BE2C (cell line): ENCODE data around the gene BRAT1.

Source experiments
- DNase-seq: peaks from one replicate; pipeline ENCODE4 v3.0.0-alpha.2; 2020
- H3K27me3 ChIP-seq: fragments of 250-450 bp; sonication (Bioruptor Pico); 2 replicates; pipeline ENCODE4 v1.5.1; 2020; ENCODE audit warnings: mild to moderate bottlenecking
- H3K36me3 ChIP-seq: fragments of 250-450 bp; sonication (Bioruptor Pico); 2 replicates; pipeline ENCODE4 v1.5.1; 2020; ENCODE audit warnings: mild to moderate bottlenecking
- H3K4me1 ChIP-seq: fragments of 250-450 bp; sonication (Bioruptor Pico); 2 replicates; pipeline ENCODE4 v1.5.1; 2020
- H3K4me3 ChIP-seq: 2 replicates; pipeline ENCODE4 v1.5.1; 2011; ENCODE audit warnings: low read depth, low read length
- H3K9me3 ChIP-seq: fragments of 250-450 bp; sonication (Bioruptor Pico); 2 replicates; pipeline ENCODE4 v1.5.1; 2020
- TF ChIP-seq, protein P1 (sequence below): IDR thresholded peaks from 2 replicates; pipeline ENCODE4 v1.5.1; 2012; ENCODE audit warnings: mild to moderate bottlenecking, low read depth, low read length

The BRAT1 gene

DNA sequence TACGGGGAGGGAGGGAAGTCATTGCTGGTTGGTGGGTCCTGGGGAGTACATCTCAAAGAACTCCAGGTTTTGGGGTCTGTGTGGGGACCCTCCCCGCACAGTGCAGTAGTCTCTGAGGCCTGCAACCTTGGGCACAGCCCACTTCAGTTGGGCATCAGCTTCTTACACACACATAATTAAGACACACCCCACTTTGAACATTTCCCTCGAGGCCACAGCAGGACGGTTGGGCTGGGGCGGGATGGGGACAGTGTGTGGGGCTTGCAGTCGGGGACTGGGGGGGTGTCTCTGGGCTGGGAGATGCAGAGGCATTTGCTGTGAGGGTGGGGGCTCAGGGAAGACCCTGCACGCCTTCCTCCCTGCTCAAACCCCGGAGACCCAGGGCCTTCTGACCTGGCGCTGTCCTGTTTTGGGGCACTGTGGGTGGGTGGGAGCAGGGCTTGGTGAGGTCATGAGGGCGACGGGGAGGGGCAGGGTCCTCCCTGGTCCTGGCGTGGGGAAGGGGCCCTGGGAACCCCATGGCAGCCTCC, 34.5 kb downstream of the BRAT1 start:
- H3K4me1 ChIP-seq, result peaks cover 42% of the 10 kb centered on the region
- H3K4me3 ChIP-seq, result peak overlapping the region; percentile 62
- TF ChIP-seq, protein P1, sequence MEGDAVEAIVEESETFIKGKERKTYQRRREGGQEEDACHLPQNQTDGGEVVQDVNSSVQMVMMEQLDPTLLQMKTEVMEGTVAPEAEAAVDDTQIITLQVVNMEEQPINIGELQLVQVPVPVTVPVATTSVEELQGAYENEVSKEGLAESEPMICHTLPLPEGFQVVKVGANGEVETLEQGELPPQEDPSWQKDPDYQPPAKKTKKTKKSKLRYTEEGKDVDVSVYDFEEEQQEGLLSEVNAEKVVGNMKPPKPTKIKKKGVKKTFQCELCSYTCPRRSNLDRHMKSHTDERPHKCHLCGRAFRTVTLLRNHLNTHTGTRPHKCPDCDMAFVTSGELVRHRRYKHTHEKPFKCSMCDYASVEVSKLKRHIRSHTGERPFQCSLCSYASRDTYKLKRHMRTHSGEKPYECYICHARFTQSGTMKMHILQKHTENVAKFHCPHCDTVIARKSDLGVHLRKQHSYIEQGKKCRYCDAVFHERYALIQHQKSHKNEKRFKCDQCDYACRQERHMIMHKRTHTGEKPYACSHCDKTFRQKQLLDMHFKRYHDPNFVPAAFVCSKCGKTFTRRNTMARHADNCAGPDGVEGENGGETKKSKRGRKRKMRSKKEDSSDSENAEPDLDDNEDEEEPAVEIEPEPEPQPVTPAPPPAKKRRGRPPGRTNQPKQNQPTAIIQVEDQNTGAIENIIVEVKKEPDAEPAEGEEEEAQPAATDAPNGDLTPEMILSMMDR, result no peak
- peaks cover 6% of the 10 kb centered on the region for H3K36me3 ChIP-seq
- H3K27me3 ChIP-seq, result no peaks in the 10 kb centered on the region
- no peak for DNase-seq
- H3K9me3 ChIP-seq, result no peaks in the 10 kb centered on the region

DNA sequence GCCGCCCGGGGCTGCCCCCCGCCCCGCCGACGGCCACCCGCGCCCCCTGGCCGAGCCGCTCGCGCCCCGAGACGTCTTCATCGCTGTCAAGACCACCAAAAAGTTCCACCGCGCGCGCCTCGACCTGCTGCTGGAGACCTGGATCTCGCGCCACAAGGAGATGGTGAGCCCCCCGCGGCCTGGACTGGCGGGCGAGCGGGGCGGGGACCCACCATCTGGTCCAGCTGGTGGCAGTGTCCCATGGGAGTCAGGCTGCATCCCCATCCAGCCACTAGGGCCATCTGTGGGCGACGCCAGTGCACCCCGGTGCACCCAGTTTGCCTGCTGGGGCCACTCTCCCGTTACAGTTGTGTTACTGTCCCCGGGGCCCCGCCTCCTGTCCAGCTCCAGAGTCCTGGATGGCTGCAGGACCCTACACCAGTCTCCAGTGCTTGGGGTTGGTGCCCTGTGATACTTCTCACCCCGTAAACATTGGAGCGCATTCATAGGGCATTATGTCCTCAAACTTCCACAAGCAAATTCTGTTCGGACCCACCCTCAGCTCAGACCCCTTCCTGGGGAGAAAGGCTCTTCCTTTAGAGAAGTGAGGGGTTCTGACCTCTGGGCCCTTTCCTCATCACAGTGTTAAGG, 35.1 kb downstream of the BRAT1 start:
- Histone ChIP-seq H3K9me3 (no peaks in the 10 kb centered on the region), H3K27me3 (no peaks in the 10 kb centered on the region), H3K4me1 (peaks cover 42% of the 10 kb centered on the region), H3K4me3 (peak overlapping the region; percentile 62), H3K36me3 (peaks cover under 1% of the 10 kb centered on the region; the same call in 1 of the 2 replicates)
- peak; percentile 68 for DNase-seq
- TF ChIP-seq, protein P1, result peak; percentile 18; the same call in 1 of the 2 replicates

DNA sequence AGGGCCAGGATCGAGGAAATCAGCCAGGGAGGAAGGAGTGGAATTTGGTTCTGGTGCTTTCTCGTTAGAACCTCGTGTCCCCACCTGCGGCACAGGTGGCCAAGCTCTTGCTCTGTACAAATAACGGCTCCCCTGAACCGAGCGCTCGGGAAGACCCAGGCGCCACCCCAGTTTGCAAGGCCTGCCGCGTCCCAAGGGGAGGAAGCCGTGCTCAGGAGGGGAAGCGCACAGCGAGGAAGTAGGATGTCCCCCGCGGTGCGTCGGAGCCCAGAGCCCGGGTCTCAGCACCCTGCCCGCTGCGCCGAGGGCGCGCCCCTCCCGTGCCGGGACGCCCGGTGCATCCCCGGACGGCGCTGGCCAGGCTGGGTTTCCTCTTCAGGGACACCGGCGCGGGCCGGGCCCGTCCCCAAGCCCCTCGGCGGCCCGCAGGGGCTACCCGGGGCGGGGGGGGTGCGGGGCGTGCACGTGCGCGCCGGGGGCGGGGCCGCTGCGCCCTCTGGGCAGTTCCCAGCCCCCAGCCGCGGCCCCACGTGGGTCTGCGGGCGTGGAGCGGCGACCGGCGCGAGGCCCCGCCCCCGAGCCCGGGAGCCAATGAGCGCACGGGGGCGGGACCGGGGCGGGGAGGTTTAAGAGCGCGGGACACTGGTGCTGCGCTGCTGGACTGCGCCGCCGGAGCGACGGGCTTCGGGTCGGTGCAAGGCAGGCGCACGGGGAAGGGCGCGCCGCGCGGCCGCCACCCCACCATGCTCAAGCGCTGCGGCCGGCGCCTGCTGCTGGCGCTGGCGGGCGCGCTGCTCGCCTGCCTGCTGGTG, 36.0 kb downstream of the BRAT1 start, which contains the start of gene LFNG:
Gene LFNG (plus strand): TSS at position 656 of the 812 bp plus-strand sequence. CDS start 88 bp downstream, at position 744.
- TF ChIP-seq, protein P1, result no peak
- DNase-seq, result peak; percentile 95
- Histone ChIP-seq H3K9me3 (no peaks in the 10 kb centered on the region), H3K27me3 (no peaks in the 10 kb centered on the region), H3K4me3 (peak within 1 kb of the TSS; percentile 62), H3K36me3 (no peaks in the 10 kb centered on the region), H3K4me1 (peaks cover 42% of the 10 kb centered on the region)

DNA sequence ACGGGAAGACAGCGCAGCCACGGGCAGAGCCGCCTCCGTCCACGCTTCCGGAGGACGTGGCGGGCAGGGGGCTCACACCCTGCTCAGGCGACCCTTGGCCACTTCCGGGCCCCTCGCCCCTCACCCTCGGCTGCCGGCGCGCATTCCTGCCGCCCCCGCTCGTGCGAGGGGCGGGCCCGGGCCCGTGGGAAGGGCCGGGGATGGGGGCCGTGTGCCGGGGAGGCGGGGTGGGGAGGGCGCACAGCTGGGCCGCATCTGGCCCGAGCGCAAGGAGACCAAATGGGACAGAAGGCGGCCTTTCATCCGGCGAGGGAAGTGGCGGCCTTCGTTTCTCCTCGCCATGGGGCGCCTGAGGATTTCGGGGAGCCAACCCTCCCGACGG, 36.6 kb downstream of the BRAT1 start:
- TF ChIP-seq, protein P1, result no peak
- Histone ChIP-seq H3K4me3 (no peak overlapping the region), H3K9me3 (no peaks in the 10 kb centered on the region), H3K4me1 (peaks cover 42% of the 10 kb centered on the region), H3K36me3 (no peaks in the 10 kb centered on the region), H3K27me3 (no peaks in the 10 kb centered on the region)
- no peak for DNase-seq

DNA sequence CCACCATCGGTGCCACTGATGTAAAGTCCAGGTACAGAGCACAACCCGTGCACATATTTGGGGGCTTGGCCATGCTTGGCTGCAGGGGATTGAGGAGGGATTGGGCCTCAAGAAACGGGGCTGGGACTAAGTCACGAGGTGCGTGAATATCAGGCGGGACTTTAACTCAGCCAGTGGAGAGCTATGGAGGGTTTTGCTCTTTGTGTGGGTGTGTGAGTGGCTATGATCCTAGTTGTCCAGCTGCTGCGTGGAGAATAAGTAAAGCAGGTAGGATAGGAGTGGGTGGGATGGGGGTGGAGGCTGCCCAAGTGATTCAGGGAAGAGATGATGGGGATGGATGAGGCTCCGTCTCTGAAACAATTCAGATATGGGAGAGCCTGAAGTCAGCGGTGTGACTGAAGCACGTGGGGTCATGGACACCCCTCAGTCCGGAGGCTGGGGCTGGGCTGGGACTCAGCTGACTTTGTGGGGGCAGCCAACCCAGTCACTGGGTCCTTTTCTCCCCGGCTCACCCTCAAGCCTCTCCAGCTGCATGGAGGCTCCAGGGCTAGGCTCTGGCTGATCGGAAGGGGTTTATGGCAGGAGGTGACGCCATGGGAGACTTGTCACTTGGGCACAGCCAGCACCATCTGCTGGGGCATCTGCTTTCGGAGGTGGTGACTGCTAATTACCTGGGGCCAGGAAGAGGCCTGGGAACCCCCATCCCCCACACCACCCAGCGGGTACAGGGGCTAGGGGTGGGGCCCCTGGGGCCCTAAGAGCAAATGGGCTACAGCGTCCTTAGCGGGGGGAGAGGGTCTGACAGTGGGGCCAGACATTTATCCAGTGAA, 37.4 kb downstream of the BRAT1 start:
- H3K27me3 ChIP-seq, result no peaks in the 10 kb centered on the region
- no peak overlapping the region for H3K4me3 ChIP-seq
- peaks cover 39% of the 10 kb centered on the region for H3K4me1 ChIP-seq
- no peaks in the 10 kb centered on the region for H3K9me3 ChIP-seq
- no peaks in the 10 kb centered on the region for H3K36me3 ChIP-seq
- TF ChIP-seq, protein P1, result no peak
- DNase-seq, result no peak
